NB4 (cell line): ENCODE measurements around the gene ZBTB43.

Experiments
- DNase-seq: peaks from one replicate; pipeline ENCODE4 v3.0.0; 2010; ENCODE audit warnings: low read depth
- H3K4me3 ChIP-seq: one replicate; pipeline ENCODE4 v1.5.1; 2011; ENCODE audit warnings: mild to moderate bottlenecking, low read depth, low read length, moderate library complexity
- MYC ChIP-seq: IDR thresholded peaks from 2 replicates; pipeline ENCODE4 v1.6.1; 2011; ENCODE audit warnings: low read depth, low read length
- POLR2A ChIP-seq: IDR thresholded peaks from 2 replicates; pipeline ENCODE4 v1.6.1; 2011; ENCODE audit warnings: mild to moderate bottlenecking; ENCODE audit not compliant: insufficient read length; ENCODE audit errors: extremely low read depth
- TF ChIP-seq, protein P1 (sequence below): IDR thresholded peaks from one replicate; pipeline ENCODE4 v1.5.1; 2012; ENCODE audit warnings: low read depth, low read length
- TF ChIP-seq, protein P2 (sequence below): IDR thresholded peaks from 2 replicates; pipeline ENCODE4 v1.6.1; 2011; ENCODE audit warnings: low read depth, low read length

ZBTB43 gene

DNA sequence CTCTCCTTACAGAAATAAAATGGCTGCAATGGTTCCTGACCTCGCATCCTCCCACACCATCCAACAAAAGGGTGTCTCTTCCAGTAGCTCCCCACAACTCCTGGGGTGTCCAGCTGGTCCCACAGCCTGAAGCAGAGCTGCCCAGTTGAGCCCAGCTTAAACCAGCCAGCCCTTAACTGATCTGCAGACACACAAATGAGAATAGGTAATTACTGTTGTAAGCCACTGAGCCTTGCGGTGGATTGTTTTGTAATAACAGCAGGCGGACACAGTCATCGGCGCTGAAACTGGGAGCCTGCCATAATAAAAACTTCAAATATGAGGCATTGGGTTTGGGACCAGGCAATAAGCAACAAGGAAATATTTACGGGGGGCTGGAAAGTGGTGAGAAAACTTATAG lies 10.4 kb upstream of the ZBTB43 start:
- H3K4me3 ChIP-seq: no peak overlapping the region
- DNase-seq: peak; percentile 13
- TF ChIP-seq MYC: no peak
- TF ChIP-seq, protein P1, sequence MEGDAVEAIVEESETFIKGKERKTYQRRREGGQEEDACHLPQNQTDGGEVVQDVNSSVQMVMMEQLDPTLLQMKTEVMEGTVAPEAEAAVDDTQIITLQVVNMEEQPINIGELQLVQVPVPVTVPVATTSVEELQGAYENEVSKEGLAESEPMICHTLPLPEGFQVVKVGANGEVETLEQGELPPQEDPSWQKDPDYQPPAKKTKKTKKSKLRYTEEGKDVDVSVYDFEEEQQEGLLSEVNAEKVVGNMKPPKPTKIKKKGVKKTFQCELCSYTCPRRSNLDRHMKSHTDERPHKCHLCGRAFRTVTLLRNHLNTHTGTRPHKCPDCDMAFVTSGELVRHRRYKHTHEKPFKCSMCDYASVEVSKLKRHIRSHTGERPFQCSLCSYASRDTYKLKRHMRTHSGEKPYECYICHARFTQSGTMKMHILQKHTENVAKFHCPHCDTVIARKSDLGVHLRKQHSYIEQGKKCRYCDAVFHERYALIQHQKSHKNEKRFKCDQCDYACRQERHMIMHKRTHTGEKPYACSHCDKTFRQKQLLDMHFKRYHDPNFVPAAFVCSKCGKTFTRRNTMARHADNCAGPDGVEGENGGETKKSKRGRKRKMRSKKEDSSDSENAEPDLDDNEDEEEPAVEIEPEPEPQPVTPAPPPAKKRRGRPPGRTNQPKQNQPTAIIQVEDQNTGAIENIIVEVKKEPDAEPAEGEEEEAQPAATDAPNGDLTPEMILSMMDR: no peak
- TF ChIP-seq, protein P2, sequence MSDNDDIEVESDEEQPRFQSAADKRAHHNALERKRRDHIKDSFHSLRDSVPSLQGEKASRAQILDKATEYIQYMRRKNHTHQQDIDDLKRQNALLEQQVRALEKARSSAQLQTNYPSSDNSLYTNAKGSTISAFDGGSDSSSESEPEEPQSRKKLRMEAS: no peak

DNA sequence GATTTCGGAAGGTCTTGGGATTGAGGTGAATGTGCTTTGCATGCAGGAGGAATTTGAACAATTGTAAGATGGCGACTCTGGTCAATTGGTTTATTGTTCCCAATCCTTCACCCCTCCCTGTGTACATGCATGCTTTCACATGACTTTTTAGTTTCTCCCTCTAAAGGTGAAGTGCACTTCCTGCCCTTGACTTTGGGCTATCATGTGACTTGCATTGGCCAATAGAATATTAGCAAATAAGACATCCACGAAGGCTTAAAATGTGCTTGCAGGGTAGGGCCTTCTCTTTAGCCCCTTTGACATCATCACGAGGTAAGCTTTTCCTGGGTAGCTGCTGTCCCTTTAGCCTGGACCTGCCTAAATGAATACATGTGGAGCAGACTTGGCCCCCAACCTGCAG lies 8.1 kb upstream of the ZBTB43 start:
- H3K4me3 ChIP-seq: no peak overlapping the region
- TF ChIP-seq POLR2A (no peak), MYC (no peak)
- TF ChIP-seq, protein P2: 0 out of 2 replicates have a peak, but pooled peaks have one; percentile 7
- no peak for DNase-seq

DNA sequence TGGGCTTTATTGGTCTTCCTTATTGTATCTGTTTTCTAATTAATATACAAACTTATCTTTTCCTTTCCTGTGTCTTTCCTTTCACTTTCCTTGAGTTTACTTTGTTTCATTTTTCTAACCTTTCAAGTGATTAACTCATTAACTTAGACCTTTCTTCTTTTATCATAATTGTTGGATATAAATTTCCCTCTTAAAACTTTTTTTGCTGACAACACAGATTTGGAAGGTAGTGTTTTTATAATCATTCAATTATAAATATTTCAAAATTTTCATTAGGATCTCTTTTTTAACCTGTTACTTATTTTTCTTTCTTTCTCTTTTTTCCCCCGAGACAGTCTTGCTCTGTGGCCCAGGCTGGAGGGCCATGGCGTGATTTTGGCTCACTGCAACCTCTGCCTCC lies 6.9 kb upstream of the ZBTB43 start:
- no peak for DNase-seq
- TF ChIP-seq POLR2A: no peak
- no peak for TF ChIP-seq MYC
- TF ChIP-seq, protein P2: no peak
- TF ChIP-seq, protein P1: no peak
- H3K4me3 ChIP-seq: no peak overlapping the region

DNA sequence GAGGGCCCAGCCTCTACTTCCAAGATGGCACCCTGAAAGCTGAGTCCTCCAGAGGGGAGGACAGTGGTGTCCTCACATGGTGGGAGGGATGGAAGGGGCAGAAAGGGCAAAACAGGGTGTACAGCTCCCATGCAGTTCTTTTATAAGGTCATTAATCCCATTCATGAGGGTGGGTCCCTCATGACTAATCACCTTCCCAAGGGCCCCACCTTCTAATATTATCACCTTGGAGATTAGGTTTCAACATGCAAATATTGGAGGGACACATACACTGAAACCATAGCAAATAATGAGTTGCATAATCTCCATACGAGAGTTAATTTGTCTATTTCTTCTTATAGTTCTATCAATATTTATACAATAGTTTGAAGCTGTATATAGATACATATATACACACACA lies 5.8 kb upstream of the ZBTB43 start:
- no peak overlapping the region for H3K4me3 ChIP-seq
- DNase-seq: no peak
- TF ChIP-seq MYC (no peak), POLR2A (no peak)
- TF ChIP-seq, protein P1: no peak
- TF ChIP-seq, protein P2: no peak

DNA sequence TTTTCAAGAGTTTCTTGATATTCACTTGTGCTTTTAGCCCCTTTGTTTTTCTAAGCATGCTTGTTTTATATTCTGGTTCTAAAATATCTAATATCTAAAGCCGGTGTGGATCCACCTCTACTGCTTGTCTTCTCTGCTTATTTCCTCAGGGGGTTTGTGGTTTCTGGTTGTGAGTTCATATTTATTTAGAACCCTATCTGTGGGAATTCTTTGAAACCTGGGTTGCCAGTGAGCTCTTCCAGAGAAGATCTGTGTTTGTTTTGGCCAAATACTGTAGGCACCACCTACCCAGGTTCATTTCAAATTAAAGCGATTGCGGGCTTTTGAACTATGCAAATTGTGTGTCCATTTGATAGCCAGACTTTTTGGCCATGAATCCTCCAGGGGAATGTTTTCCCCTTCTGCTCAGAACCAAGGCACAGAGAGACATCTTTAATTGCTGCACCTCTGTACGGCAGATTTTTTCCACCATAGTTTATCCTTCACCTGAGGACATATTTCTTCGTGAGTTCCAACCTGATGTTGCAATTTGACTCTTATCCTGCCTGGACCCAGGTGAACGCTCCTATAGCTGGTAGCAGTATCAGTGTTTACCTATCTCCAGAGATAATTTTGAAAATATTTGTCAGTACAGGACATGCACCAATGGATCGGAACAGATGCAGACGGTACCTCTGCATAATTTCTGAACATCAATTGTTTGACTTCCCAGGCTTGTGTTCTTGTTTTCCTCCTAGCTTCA lies 2.4 kb upstream of the ZBTB43 start:
- no peak for DNase-seq
- no peak overlapping the region for H3K4me3 ChIP-seq
- TF ChIP-seq POLR2A (no peak), MYC (no peak)
- TF ChIP-seq, protein P1: no peak
- TF ChIP-seq, protein P2: no peak

DNA sequence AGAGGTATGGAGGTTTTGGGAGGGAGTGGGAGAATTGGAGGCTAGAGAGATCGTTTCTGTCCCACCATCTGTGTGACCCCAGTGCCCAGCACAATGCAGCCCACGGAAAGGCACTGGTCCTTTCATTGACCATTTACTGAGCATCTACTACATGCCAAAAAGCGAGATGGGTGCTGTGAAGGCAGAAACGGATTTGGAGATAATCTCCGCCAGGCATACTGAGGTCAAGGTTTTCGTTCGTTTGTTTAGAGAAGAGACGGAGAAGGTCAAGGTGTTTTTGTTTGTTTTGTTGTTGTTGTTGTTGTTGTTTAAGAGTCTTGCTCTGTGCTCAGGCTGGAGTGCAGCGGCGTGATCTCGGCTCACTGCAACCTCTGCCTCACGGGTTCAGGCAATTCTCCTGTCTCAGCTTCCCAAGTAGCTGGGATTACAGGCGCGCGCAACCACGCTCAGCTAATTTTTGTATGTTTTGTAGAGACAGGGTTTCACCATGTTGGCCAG lies 593 bp upstream of the ZBTB43 start:
- no peak for DNase-seq
- TF ChIP-seq, protein P1: no peak
- TF ChIP-seq MYC: no peak
- TF ChIP-seq, protein P2: no peak
- TF ChIP-seq POLR2A: no peak
- H3K4me3 ChIP-seq: peak overlapping the region; percentile 93
